Amniotic epithelial cell (primary cell): Measurements from ENCODE around the gene SEMA5A.
A peak's percentile ranks its signal among the peaks of the same experiment; 100 is the strongest.
"Not testable (repeated sequence)": the region's sequence is repeated elsewhere in the genome, so short reads cannot be mapped to it uniquely, and the experiment has no call there.

ENCODE experiments used
- DNase-seq: peaks from one replicate; pipeline ENCODE4 v3.0.0-alpha.2; 2010; ENCODE audit warnings: low read depth

The SEMA5A gene

GRCh38 chr5:9354336-9355081, 191.4 kb downstream of the SEMA5A start:
- no peak for DNase-seq

GRCh38 chr5:9353048-9353447, 192.8 kb downstream of the SEMA5A start:
- DNase-seq = not testable (repeated sequence)

GRCh38 chr5:9351546-9351945, 194.3 kb downstream of the SEMA5A start:
- no peak for DNase-seq

- DNase-seq = peak; percentile 80
Measured at GRCh38 chr5:9350301-9350797, 195.5 kb downstream of the SEMA5A start.

GRCh38 chr5:9348401-9348996, 197.4 kb downstream of the SEMA5A start:
- peak; percentile 85 for DNase-seq

- DNase-seq = no peak
Measured at GRCh38 chr5:9347541-9348295, 198.2 kb downstream of the SEMA5A start.

GRCh38 chr5:9347032-9347431, 198.8 kb downstream of the SEMA5A start:
- no peak for DNase-seq

GRCh38 chr5:9344751-9345240, 201.1 kb downstream of the SEMA5A start:
- no peak for DNase-seq

GRCh38 chr5:9343146-9343850, 202.6 kb downstream of the SEMA5A start:
- DNase-seq = peak; percentile 51

GRCh38 chr5:9342161-9342787, 203.6 kb downstream of the SEMA5A start:
- no peak for DNase-seq

- DNase-seq = peak; percentile 68
Measured at GRCh38 chr5:9340085-9340484, 205.8 kb downstream of the SEMA5A start.

- no peak for DNase-seq
Measured at GRCh38 chr5:9339206-9339818, 206.6 kb downstream of the SEMA5A start.

GRCh38 chr5:9338796-9339195, 207.1 kb downstream of the SEMA5A start:
- DNase-seq = no peak

GRCh38 chr5:9337928-9338595, 207.8 kb downstream of the SEMA5A start:
- peak; percentile 67 for DNase-seq

GRCh38 chr5:9335754-9336495, 209.9 kb downstream of the SEMA5A start:
- no peak for DNase-seq

- DNase-seq = no peak
Measured at GRCh38 chr5:9335269-9335668, 210.6 kb downstream of the SEMA5A start.

- no peak for DNase-seq
Measured at GRCh38 chr5:9332026-9332425, 213.8 kb downstream of the SEMA5A start.

- no peak for DNase-seq
Measured at GRCh38 chr5:9331372-9331771, 214.5 kb downstream of the SEMA5A start.

- DNase-seq = no peak
Measured at GRCh38 chr5:9329125-9329524, 216.8 kb downstream of the SEMA5A start.

- DNase-seq = no peak
Measured at GRCh38 chr5:9325549-9325948, 220.3 kb downstream of the SEMA5A start.
